ENCODE results near the gene LRTM1.

The LRTM1 gene

GRCh38 chr3:54940971-54941370, 13.1 kb upstream of the LRTM1 start:
- no peak for DNase-seq (ENCODE audit: low spot score)

- DNase-seq (ENCODE audit: low spot score): peak; percentile 63
These were observed 11.9 kb upstream of the LRTM1 start for GRCh38 chr3:54939557-54940300.

- no peak for DNase-seq (ENCODE audit: low spot score)
These were observed 8.7 kb upstream of the LRTM1 start for GRCh38 chr3:54936561-54936960.

GRCh38 chr3:54935869-54936268, 8.0 kb upstream of the LRTM1 start:
- DNase-seq (ENCODE audit: low spot score): no peak

GRCh38 chr3:54932606-54933005, 4.7 kb upstream of the LRTM1 start:
- no peak for DNase-seq (ENCODE audit: low spot score)

GRCh38 chr3:54931182-54931581, 3.3 kb upstream of the LRTM1 start:
- DNase-seq (ENCODE audit: low spot score): no peak

GRCh38 chr3:54918516-54918915, 9.3 kb downstream of the LRTM1 start:
- no peak for DNase-seq (ENCODE audit: low spot score)

- no peak for DNase-seq (ENCODE audit: low spot score)
These were observed 10.0 kb downstream of the LRTM1 start for GRCh38 chr3:54917862-54918261.

- DNase-seq (ENCODE audit: low spot score): peak; percentile 63
These were observed 10.7 kb downstream of the LRTM1 start for GRCh38 chr3:54917174-54917573.

GRCh38 chr3:54916732-54917131, 11.1 kb downstream of the LRTM1 start:
- DNase-seq (ENCODE audit: low spot score): peak; percentile 23

- DNase-seq (ENCODE audit: low spot score): no peak
These were observed 11.9 kb downstream of the LRTM1 start for GRCh38 chr3:54915976-54916375.

GRCh38 chr3:54915181-54915580, 12.7 kb downstream of the LRTM1 start:
- no peak for DNase-seq (ENCODE audit: low spot score)

GRCh38 chr3:54914180-54914579, 13.7 kb downstream of the LRTM1 start:
- DNase-seq (ENCODE audit: low spot score): no peak

- no peak for DNase-seq (ENCODE audit: low spot score)
These were observed 18.7 kb downstream of the LRTM1 start for GRCh38 chr3:54909191-54909590.

GRCh38 chr3:54906763-54907162, 21.1 kb downstream of the LRTM1 start:
- DNase-seq (ENCODE audit: low spot score): no peak

GRCh38 chr3:54905920-54906319, 21.9 kb downstream of the LRTM1 start:
- DNase-seq (ENCODE audit: low spot score): no peak

GRCh38 chr3:54905261-54905888, 22.5 kb downstream of the LRTM1 start:
- peak; percentile 55 for DNase-seq (ENCODE audit: low spot score)

- DNase-seq (ENCODE audit: low spot score): no peak
These were observed 25.8 kb downstream of the LRTM1 start for GRCh38 chr3:54901906-54902685.

GRCh38 chr3:54900838-54901591, 26.8 kb downstream of the LRTM1 start:
- DNase-seq (ENCODE audit: low spot score): peak; percentile 21

GRCh38 chr3:54899273-54899672, 28.6 kb downstream of the LRTM1 start:
- DNase-seq (ENCODE audit: low spot score): no peak

GRCh38 chr3:54897028-54897711, 30.7 kb downstream of the LRTM1 start:
- DNase-seq (ENCODE audit: low spot score): peak; percentile 47

- no peak for DNase-seq (ENCODE audit: low spot score)
These were observed 32.2 kb downstream of the LRTM1 start for GRCh38 chr3:54895613-54896012.
